ENCODE results near the gene CUX1.
A peak's percentile ranks its signal among the peaks of the same experiment; 100 is the strongest.

The CUX1 gene

GRCh38 chr7:102291916-102292267 is 474.5 kb downstream of the CUX1 start:
- CTCF ChIA-PET = interaction anchor here (0.6 kb wide), 2 partner anchors 17 to 20 kb away, joined by 3 read pairs; no protein-coding TSS in a partner anchor
- Histone ChIP-seq H3K36me3 (ENCODE audit: control insufficient read depth in 2 of 2, insufficient read depth in 1 of 2, low read length in 2 of 2) (no peaks in the 10 kb centered on the region), H3K4me1 (ENCODE audit: control insufficient read depth, insufficient read depth, low read length) (no peaks in the 10 kb centered on the region), H3K9me3 (ENCODE audit: control insufficient read depth, insufficient read depth, low read depth, low read length) (no peaks in the 10 kb centered on the region), H3K4me3 (ENCODE audit: low read depth, low read length) (no peak overlapping the region), H3K27ac (ENCODE audit: extremely low read depth, low read depth, low read length) (no peak overlapping the region)
- POLR2A ChIA-PET = interaction anchor here (2.2 kb wide), 1 partner anchor 72 kb away, joined by 5 read pairs; no protein-coding TSS in a partner anchor
- TF ChIP-seq ZNF2 (tag by site-specific recombination; IDR thresholded peaks at IDR 0.05) (no peak), GLIS2 (tag by site-specific recombination; IDR thresholded peaks at IDR 0.05) (0 out of 2 replicates have a peak, but pooled peaks have one; percentile 14), ZNF121 (tag by site-specific recombination; IDR thresholded peaks at IDR 0.05) (peak; percentile 82), ZNF16 (tag by site-specific recombination; IDR thresholded peaks at IDR 0.05; ENCODE audit: low read depth) (no peak)

GRCh38 chr7:102292813-102293798 is 475.7 kb downstream of the CUX1 start:
- TF ChIP-seq ZFHX2 (tag by site-specific recombination; conservative IDR thresholded peaks at IDR 0.05) (peak; percentile 68), OSR2 (tag by site-specific recombination; IDR thresholded peaks at IDR 0.05) (no peak), TRIM28 (IDR thresholded peaks at IDR 0.05; ENCODE audit: borderline replicate concordance, low read length) (no peak), EGR2 (tag by site-specific recombination; IDR thresholded peaks at IDR 0.05; ENCODE audit: low read depth) (peak; percentile 77), KLF9 (tag by site-specific recombination; IDR thresholded peaks at IDR 0.05; ENCODE audit: low read depth) (peak; percentile 44; the same call in 1 of the 2 replicates), KLF10 (tag by site-specific recombination; IDR thresholded peaks at IDR 0.05) (0 out of 2 replicates have a peak, but pooled peaks have one; percentile 26)
- Histone ChIP-seq H3K4me1 (ENCODE audit: control insufficient read depth, insufficient read depth, low read length) (no peaks in the 10 kb centered on the region), H3K27ac (ENCODE audit: extremely low read depth, low read depth, low read length) (no peak overlapping the region), H3K36me3 (ENCODE audit: control insufficient read depth in 2 of 2, insufficient read depth in 1 of 2, low read length in 2 of 2) (no peaks in the 10 kb centered on the region), H3K9me3 (ENCODE audit: control insufficient read depth, insufficient read depth, low read depth, low read length) (no peaks in the 10 kb centered on the region), H3K4me3 (ENCODE audit: low read depth, low read length) (no peak overlapping the region)
- ChIA-PET POLR2A (interaction anchor here (0.6 to 2.2 kb wide), 2 partner anchors 70 to 1404 kb away, joined by 4 to 5 read pairs; partner anchors contain the start of gene UFSP1), CTCF (no interaction called here)

GRCh38 chr7:102294589-102294988 is 477.2 kb downstream of the CUX1 start:
- POLR2A ChIA-PET = no interaction called here
- no peaks in the 10 kb centered on the region for H3K9me3 ChIP-seq (ENCODE audit: control insufficient read depth, insufficient read depth, low read depth, low read length)
- CTCF ChIA-PET = interaction anchor here (0.5 kb wide), 1 partner anchor 172 kb away, joined by 8 read pairs; no protein-coding TSS in a partner anchor
- H3K4me3 ChIP-seq (ENCODE audit: low read depth, low read length) = no peak overlapping the region
- no peaks in the 10 kb centered on the region for H3K36me3 ChIP-seq (ENCODE audit: control insufficient read depth in 2 of 2, insufficient read depth in 1 of 2, low read length in 2 of 2)
- no peak overlapping the region for H3K27ac ChIP-seq (ENCODE audit: extremely low read depth, low read depth, low read length)
- TF ChIP-seq ZBTB49 (tag by site-specific recombination; IDR thresholded peaks at IDR 0.05; ENCODE audit: low read depth) = no peak
- no peak for TF ChIP-seq ZNF558 (tag by site-specific recombination; IDR thresholded peaks at IDR 0.05)
- TF ChIP-seq ZBTB6 (tag by site-specific recombination; IDR thresholded peaks at IDR 0.05) = no peak
- TF ChIP-seq ZNF121 (tag by site-specific recombination; IDR thresholded peaks at IDR 0.05) = no peak
- TF ChIP-seq KLF9 (tag by site-specific recombination; IDR thresholded peaks at IDR 0.05; ENCODE audit: low read depth) = no peak
- no peak for TF ChIP-seq ZNF624 (tag by site-specific recombination; IDR thresholded peaks at IDR 0.05)
- no peak for TF ChIP-seq KLF10 (tag by site-specific recombination; IDR thresholded peaks at IDR 0.05)
- no peak for TF ChIP-seq KLF7 (tag by site-specific recombination; IDR thresholded peaks at IDR 0.05; ENCODE audit: borderline replicate concordance)
- no peak for TF ChIP-seq ZNF175 (tag by site-specific recombination; IDR thresholded peaks at IDR 0.05)
- no peak for TF ChIP-seq SCRT2 (tag by site-specific recombination; IDR thresholded peaks at IDR 0.05)
- no peak for TF ChIP-seq ZNF664 (tag by site-specific recombination; IDR thresholded peaks at IDR 0.05)
- TF ChIP-seq ZNF529 (tag by site-specific recombination; IDR thresholded peaks at IDR 0.05; ENCODE audit: insufficient replicate concordance) = no peak
- H3K4me1 ChIP-seq (ENCODE audit: control insufficient read depth, insufficient read depth, low read length) = no peaks in the 10 kb centered on the region
